Panc1 (cell line): ENCODE data around the gene WNK4. TPM values are rescaled to one million over a fixed set of nuclear protein-coding genes. Genes with fewer than 3 reads are reported as not detected.

Experiments
- ATAC-seq: fragments of 200-7000 bp; cut with Tn5 transposase; 2 replicates; pipeline ENCODE4 v1.9.1; 2020; ENCODE audit warnings: mild to moderate bottlenecking, moderate library complexity
- BruUV-seq: library from RNA; stranded (reverse); fragments of 400-500 nt; replicated peaks from 2 replicates; lab custom pipeline; 2021; lab: Mats Ljungman, UMichigan
- CTCF ChIA-PET: fragments of 300-600 bp; sonication (Branson Sonifier 250); formaldehyde crosslinking; loops from one replicate; lab custom pipeline; 2022; ENCODE audit warnings: antibody characterized with exemption; lab: Charles Lee
- POLR2A ChIA-PET: fragments of 300-600 bp; sonication (Branson Sonifier 250); formaldehyde crosslinking; loops from one replicate; lab custom pipeline; 2022; ENCODE audit warnings: antibody characterized with exemption; lab: Charles Lee
- DNase-seq: peaks from one replicate; pipeline ENCODE4 v3.0.0-alpha.2; 2010; ENCODE audit warnings: low read depth, low spot score
- H3K27ac ChIP-seq: 2 replicates; pipeline ENCODE4 v1.5.1; 2011; ENCODE audit warnings: mild to moderate bottlenecking, low read length, inconsistent platforms
- H3K27me3 ChIP-seq: fragments of 200-500 bp; sonication (Bioruptor generic); 2 replicates; pipeline ENCODE4 v1.6.0; 2014; ENCODE audit warnings: low read length, inconsistent platforms; ENCODE audit not compliant: control insufficient read depth, insufficient read depth
- H3K36me3 ChIP-seq: fragments of 200-500 bp; sonication (Bioruptor generic); 2 replicates; pipeline ENCODE4 v1.5.1; 2014; ENCODE audit warnings: inconsistent platforms, mild to moderate bottlenecking, low read length, moderate library complexity; ENCODE audit not compliant: control insufficient read depth, insufficient read depth
- H3K4me1 ChIP-seq: 2 replicates; pipeline ENCODE4 v1.5.1; 2011; ENCODE audit warnings: inconsistent platforms, mild to moderate bottlenecking, low read length, moderate library complexity; ENCODE audit not compliant: control insufficient read depth, insufficient read depth
- H3K4me3 ChIP-seq, 2 experiments: 2 replicates each; pipeline ENCODE4 v1.5.1; 2011 to 2012; ENCODE audit warnings: low read depth in 2 of 2, low read length in 2 of 2, mild to moderate bottlenecking in 2 of 2, inconsistent platforms in 1 of 2, moderate library complexity in 1 of 2
- H3K9me3 ChIP-seq: fragments of 200-500 bp; sonication (Bioruptor generic); 2 replicates; pipeline ENCODE4 v1.5.1; 2014; ENCODE audit warnings: low read depth, mild to moderate bottlenecking, inconsistent platforms, low read length, moderate library complexity; ENCODE audit not compliant: control insufficient read depth, insufficient read depth
- POLR2AphosphoS5 ChIP-seq: IDR thresholded peaks from 2 replicates; pipeline ENCODE4 v1.6.1; 2012; ENCODE audit warnings: mild to moderate bottlenecking, low read depth, low read length, moderate library complexity
- SIN3A ChIP-seq: IDR thresholded peaks from 2 replicates; pipeline ENCODE4 v1.6.1; 2012; ENCODE audit warnings: low read depth, mild to moderate bottlenecking, low read length, moderate library complexity, borderline replicate concordance; ENCODE audit not compliant: insufficient read depth
- TCF7L2 ChIP-seq: IDR thresholded peaks from 2 replicates; pipeline ENCODE4 v1.6.1; 2011; ENCODE audit warnings: mild to moderate bottlenecking, low read depth, low read length, inconsistent platforms
- in situ Hi-C: cut with HindIII; loops from 2 replicates; pipeline ENCODE4 v1.10.0; 2016; ENCODE audit warnings: low sequenced_read_pairs, low pct_unique_long_range_greater_than_20kb
- intact Hi-C: fragments of 100-400 bp; cut with micrococcal nuclease; formaldehyde crosslinking; loops from one replicate; pipeline ENCODE4 v1.10.0; 2022; ENCODE audit not compliant: unreplicated experiment
- total RNA-seq: library from RNA; stranded (reverse); gene quantifications from one replicate; pipeline ENCODE4 v1.2.1, GENCODE V29; 2021; ENCODE audit not compliant: unreplicated experiment
- TF ChIP-seq, protein P1 (sequence below), 2 experiments: IDR thresholded peaks; 2 replicates each; pipeline ENCODE4 v1.6.1; 2011 to 2012; ENCODE audit warnings: low read depth in 2 of 2, control low read depth in 1 of 2, low read length in 1 of 2, mild to moderate bottlenecking in 1 of 2, moderate library complexity in 1 of 2; ENCODE audit not compliant: insufficient read depth in 1 of 2
- TF ChIP-seq, protein P2 (sequence below): fragments of 450-650 bp; IDR thresholded peaks from 2 replicates; pipeline ENCODE4 v1.5.1; 2017; ENCODE audit warnings: mild to moderate bottlenecking

Gene WNK4
- total RNA-seq, 1 experiment from 2014 or later = 3.5 TPM

- no peak for DNase-seq
- Histone ChIP-seq H3K4me3 (no peak overlapping the region), H3K27ac (no peak overlapping the region), H3K9me3 (no peaks in the 10 kb centered on the region), H3K27me3 (no peaks in the 10 kb centered on the region), H3K36me3 (no peaks in the 10 kb centered on the region), H3K4me1 (peaks cover 28% of the 10 kb centered on the region)
- in situ Hi-C loops (no loop called here), intact Hi-C loops (no loop called here)
- no TSS peak for BruUV-seq
- POLR2A ChIA-PET = no interaction called here
- TF ChIP-seq, protein P1, sequence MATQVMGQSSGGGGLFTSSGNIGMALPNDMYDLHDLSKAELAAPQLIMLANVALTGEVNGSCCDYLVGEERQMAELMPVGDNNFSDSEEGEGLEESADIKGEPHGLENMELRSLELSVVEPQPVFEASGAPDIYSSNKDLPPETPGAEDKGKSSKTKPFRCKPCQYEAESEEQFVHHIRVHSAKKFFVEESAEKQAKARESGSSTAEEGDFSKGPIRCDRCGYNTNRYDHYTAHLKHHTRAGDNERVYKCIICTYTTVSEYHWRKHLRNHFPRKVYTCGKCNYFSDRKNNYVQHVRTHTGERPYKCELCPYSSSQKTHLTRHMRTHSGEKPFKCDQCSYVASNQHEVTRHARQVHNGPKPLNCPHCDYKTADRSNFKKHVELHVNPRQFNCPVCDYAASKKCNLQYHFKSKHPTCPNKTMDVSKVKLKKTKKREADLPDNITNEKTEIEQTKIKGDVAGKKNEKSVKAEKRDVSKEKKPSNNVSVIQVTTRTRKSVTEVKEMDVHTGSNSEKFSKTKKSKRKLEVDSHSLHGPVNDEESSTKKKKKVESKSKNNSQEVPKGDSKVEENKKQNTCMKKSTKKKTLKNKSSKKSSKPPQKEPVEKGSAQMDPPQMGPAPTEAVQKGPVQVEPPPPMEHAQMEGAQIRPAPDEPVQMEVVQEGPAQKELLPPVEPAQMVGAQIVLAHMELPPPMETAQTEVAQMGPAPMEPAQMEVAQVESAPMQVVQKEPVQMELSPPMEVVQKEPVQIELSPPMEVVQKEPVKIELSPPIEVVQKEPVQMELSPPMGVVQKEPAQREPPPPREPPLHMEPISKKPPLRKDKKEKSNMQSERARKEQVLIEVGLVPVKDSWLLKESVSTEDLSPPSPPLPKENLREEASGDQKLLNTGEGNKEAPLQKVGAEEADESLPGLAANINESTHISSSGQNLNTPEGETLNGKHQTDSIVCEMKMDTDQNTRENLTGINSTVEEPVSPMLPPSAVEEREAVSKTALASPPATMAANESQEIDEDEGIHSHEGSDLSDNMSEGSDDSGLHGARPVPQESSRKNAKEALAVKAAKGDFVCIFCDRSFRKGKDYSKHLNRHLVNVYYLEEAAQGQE (IDR thresholded peaks at IDR 0.05; ENCODE audit: insufficient read depth in 1 of 2, low read depth in 2 of 2, low read length in 1 of 2) = no peak
- no peak for ATAC-seq
- CTCF ChIA-PET = no interaction called here
Observed at GRCh38 chr17:42778570-42778969, 1.8 kb upstream of the WNK4 start.

DNA sequence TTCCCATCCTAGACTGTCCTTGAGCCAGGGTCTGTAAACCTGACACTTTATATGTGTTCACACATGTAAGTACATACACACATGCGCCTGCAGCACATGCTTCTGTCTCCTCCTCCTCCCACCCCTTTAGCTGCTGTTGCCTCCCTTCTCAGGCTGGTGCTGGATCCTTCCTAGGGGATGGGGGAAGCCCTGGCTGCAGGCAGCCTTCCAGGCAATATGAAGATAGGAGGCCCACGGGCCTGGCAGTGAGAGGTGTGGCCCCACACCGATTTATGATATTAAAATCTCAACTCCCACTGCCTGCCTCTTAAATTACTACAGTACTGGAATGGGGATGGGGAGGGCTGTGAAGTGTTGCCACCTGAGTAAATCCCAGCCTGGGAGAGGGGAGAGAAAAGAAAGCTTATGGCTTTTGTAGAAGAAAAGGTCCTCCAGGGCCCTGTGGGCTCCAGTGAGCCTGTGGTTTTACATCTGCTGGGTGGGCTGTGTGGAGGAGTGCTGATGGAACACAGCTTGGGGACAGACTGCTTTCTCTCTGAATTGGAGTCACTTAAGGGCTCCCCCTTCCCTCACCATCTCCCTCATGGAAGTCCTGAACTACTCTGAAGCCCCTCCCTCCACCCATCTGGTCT is 990 bp upstream of the WNK4 start:
- DNase-seq (no peak), ATAC-seq (0 out of 2 replicates have a peak, but pooled peaks have one; percentile 1)
- H3K27me3 ChIP-seq = no peaks in the 10 kb centered on the region
- H3K9me3 ChIP-seq = no peaks in the 10 kb centered on the region
- peak overlapping the region in 1 of 2 experiments; percentile 56; a peak in 1 of 4 replicates for H3K4me3 ChIP-seq
- peaks cover 23% of the 10 kb centered on the region for H3K4me1 ChIP-seq
- POLR2A ChIA-PET = no interaction called here
- no peaks in the 10 kb centered on the region for H3K36me3 ChIP-seq
- intact Hi-C loops (no loop called here), in situ Hi-C loops (no loop called here)
- no peak overlapping the region for H3K27ac ChIP-seq
- BruUV-seq = no TSS peak
- CTCF ChIA-PET = interaction anchor here (0.6 kb wide), 1 partner anchor 180 kb away, joined by 5 read pairs; no protein-coding TSS in a partner anchor
- TF ChIP-seq POLR2AphosphoS5 (no peak), SIN3A (no peak), TCF7L2 (no peak)
- TF ChIP-seq, protein P2, sequence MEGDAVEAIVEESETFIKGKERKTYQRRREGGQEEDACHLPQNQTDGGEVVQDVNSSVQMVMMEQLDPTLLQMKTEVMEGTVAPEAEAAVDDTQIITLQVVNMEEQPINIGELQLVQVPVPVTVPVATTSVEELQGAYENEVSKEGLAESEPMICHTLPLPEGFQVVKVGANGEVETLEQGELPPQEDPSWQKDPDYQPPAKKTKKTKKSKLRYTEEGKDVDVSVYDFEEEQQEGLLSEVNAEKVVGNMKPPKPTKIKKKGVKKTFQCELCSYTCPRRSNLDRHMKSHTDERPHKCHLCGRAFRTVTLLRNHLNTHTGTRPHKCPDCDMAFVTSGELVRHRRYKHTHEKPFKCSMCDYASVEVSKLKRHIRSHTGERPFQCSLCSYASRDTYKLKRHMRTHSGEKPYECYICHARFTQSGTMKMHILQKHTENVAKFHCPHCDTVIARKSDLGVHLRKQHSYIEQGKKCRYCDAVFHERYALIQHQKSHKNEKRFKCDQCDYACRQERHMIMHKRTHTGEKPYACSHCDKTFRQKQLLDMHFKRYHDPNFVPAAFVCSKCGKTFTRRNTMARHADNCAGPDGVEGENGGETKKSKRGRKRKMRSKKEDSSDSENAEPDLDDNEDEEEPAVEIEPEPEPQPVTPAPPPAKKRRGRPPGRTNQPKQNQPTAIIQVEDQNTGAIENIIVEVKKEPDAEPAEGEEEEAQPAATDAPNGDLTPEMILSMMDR = no peak
- TF ChIP-seq, protein P1 (IDR thresholded peaks at IDR 0.05; ENCODE audit: insufficient read depth in 1 of 2, low read depth in 2 of 2, low read length in 1 of 2) = no peak
